Stimulated activated CD4-positive, alpha-beta T cell treated with anti-CD3 and anti-CD28 coated beads, Interleukin-12 subunit alpha, Interleukin-12 subunit beta, amount 100 ng/mL, for 4 hours (primary cell): ENCODE results near the gene EGR4.
A peak's percentile ranks its signal among the peaks of the same experiment; 100 is the strongest.

ENCODE experiments used
- DNase-seq: peaks from one replicate; pipeline ENCODE4 v3.0.0-alpha.2; 2020

EGR4 gene

DNA sequence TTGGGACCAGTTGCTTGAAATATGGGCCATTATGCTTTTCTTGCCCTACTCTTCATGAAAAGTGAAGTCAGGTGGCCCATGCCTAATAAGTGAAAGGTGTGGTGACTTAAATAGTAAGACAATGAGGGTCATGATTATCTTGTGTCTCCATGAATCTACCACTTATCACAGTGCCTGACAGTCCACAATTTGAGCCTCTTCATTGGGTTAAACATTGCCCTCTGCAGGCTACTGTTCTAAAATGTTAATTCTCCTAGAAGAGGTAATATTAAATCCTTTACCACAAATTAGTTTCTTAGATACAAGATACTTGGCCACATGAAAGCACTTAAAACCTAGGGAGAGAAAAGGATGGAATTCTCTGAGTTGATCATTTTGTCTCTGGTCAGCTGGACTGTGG lies 4.0 kb downstream of the EGR4 start:
- DNase-seq, result no peak

DNA sequence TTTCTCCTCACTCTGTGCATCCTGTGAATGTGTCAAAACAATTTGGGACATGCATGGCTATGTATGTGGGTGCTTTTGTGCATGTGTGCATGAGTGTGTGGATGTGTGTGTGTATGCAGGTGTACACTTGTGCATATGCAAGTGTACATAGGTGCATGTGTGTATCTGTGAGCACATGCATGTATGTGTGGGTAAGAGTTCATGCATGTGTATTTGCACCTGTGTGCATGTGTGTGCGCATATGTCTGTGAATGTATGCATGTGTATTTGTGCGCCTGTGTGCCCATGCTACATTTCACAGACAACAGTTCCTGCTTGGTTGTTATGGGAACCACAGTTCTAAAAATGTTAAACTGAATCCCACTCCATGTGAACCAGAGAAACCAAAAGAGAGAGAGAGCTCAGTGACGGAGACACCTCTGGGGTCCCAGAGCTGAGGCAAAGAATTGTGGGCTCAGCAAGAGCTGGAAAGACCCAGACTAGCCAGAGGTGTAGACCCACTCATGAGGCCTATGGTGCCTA lies 7.2 kb downstream of the EGR4 start:
- no peak for DNase-seq

DNA sequence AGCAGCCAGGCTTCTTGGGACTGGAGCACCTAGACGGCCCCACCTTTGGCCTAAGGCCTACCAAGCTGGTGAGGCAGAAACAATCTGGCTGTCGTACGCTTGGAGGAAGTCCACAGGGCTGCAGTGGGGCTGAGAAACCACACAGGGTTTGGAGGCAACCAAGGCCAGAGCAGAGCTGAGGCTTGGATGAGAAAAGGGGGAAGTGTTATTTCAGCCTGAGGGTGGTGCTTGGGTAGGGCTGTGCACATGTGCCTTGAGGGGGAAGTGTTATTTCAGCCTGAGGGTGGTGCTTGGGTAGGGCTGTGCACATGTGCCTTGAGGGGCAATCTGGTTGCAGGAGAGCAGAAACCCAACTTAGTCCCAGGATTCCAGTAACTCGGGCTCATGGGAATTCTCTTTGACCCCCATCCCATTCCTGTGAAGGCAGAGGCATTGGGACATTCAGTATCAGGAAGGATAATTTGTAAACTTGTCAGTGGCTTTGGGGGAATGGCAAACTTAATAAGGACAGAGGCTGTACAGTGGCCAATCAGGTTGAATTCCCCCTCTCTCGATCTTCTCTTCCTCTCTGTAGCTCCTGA lies 8.1 kb downstream of the EGR4 start:
- no peak for DNase-seq

DNA sequence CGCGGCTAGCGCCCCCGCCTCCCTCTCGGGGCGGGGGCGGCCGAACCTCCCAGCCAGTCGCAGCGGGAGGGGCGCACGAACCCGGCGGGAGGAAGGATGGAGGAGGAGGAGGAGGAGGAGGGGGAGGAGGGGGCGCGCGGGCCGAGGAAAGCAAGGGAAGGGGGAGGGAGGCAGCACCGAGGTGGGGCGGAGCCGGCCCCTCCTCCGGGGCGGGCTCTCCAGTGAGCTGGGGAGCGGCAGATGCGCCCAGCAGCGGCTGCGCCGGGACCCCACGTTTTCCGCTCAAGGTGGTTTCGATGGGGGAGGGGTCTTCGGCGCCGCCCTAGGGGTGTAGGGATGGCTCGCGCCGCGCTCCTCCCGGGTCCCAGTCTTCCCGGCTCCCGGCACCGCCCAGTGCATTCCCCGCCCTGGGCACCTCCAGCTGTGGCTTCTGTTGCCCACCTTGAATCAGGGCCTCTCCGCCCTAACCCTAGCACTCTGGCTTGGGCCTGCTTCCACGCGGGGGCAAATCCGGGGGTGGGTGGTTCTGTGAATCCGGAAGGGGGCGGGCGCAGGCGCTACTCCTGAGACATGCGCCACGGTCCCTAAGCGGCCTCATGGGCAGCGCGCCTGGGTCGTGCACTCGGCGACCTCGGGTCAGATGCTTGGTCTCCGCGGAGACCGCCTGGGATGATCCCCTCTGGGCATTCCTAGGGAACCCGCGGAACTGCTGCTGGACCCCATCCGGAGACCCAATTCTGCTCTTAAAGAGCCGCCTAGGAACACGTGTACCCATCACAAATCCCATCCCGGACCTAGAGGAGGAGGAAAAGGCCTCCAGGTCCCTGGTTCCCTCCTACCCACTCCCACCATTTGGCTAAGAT lies 8.8 kb downstream of the EGR4 start, which contains the start of gene FBXO41:
TSS of gene FBXO41 (minus strand) at position 183 of the 863 bp plus-strand sequence. CDS start 14,848 bp downstream, outside the sequence.
- peak; percentile 79 for DNase-seq

DNA sequence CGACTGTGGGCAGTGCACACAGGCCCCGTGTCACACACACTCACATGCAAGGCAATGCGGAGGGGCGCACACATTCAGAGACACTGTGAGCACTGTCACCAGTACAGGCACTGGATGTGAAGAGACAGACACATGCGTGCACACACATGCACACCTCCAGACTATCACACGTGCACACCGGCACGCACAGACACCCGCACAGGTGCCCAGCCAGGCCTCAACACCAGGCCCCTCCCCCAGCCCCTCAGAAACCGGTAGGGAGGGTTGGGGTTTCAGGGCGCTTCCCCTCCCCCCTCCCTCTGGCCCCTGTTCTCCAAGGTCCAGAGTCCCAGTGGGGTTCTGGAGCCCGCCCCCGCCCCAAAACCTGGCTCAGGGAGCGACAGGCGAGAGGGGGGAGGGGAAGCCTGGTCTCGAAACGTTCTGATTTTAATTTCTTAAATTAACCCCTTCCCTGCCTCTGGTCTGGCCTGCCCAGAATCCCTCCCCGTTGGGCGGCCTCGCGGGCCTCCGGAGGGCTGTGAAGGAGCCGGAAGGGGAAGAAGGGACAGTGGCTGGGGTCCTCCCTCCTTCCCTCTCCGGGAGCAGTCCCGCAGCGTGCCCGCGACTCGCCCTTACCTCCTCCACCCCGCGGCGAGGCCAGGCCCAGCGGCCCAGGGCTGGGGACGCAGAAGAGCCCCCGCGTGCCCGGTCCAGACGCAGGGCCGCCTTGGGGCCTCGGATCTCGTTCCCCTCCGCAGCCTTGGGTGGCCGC lies 9.6 kb downstream of the EGR4 start:
- DNase-seq, result peak; percentile 18

DNA sequence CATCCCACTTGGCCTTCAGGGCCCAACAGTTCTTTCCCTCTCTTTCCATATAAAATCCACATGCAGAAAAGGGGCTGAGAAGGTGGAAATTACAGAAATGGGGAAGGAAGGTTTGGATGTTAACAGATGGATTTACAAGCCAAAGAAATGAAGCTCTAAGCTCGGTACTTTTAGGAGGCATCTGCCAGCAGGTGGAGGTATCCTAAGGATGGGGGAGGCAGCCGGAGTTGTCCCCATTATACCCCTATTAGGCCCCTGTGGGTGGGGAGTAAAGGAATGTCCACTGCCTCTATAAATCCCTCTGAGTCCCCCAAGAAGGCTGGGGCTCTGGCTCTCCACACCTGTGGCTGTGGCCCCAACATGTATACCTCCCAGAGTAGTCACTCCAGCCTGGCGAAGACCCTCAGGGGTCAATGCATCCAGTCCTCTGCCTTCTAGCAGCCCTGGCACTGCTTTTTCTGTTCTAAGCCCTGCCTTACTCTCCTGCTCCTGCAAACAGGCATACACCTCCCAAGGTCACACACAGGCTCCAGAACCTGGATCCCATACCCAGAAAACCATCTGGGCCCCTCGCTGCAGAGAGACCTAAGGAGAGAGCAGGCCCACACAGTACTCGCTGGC lies 10.3 kb downstream of the EGR4 start:
- DNase-seq, result no peak

DNA sequence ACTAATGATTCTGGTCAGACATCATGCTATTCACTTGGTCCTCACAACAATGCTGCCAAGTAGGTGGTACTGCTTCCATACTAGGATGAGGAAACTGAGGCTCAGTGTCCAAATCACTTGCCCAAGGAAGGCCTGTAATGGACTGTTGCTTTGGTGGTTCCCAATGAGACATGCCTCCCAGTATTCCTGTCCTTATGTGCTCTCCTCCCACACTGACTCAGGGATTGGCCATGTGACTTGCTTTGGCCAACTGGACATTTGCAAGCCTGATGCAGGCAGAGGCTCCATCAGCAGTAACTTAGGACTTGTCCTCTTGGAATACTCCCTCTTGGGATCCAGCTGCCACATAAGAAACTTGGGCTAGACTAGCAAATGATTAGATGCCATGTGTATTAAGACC lies 12.1 kb downstream of the EGR4 start:
- no peak for DNase-seq

DNA sequence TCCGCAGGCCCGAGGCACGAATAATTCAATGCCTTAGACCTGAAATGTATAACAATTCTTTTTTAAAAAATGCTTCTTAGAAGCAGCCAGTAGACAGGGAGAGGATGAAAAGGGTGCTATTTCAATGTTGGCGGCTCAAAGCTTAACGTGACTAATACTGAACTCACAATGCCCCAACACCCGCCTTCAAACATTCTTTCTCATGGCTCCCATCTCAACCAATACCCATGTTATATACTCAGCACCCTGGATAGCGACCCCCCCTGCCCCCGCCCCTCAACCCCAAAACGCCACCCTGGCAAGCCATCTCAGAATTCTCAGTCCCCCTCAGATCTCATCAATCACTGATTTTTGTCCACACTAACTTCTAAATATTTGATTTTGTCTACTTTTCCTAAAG lies 13.5 kb downstream of the EGR4 start:
- DNase-seq, result no peak

DNA sequence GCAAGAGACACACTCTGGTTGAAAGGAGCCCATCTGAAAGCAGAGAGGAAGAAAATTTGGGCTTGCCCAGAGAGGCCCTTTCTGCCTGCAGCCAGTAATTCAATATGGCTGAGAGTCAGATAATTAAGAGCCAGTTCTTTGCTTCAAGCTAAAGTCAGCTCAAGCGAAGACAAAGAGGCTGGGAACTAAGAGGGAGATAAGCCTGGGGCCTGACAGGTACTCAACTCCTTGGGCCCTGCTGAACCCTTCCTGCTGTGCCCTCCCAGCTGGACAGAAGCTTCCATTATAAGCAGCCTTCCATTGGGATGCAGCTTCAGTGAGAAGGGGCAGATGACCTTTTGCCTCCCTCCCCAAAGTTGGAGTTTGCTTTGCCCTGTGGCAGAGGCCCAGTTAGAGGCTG lies 21.1 kb downstream of the EGR4 start:
- no peak for DNase-seq

DNA sequence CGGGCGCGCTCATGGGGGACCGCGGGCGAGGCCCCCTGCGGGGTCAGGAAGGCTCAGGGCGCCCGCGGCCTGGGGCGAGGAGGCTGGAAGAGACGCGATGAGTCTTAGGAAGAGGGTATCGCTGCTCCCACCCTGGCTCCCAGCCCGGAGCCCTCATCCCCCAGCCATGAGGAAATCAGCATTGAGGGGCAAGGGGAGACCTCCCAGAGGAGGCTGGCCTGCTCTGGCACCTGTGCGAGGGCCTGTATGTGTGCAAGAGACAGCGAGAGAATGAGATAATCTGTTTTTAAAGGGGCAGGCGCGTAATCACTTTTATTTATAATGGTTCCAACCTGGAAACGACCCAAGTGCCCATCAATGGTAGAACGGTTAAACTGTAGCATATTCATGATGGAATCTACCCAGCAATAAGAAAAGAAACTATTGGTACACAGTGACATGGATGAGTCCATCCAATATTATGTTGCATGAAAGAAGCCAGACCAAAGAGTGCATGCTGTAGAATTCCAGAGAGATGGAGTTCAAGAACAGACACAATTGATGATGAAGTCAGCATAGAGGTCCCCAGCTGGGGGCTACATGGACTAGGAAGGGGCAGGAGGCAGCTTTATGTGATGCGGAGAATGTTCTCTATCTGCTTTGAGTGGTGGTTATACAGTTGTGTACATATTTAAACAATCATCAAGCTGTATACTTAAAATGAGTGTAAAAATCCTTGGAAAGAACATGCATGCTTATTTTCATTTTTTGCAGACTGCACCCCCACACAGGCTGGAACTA lies 23.5 kb downstream of the EGR4 start:
- DNase-seq, result no peak

DNA sequence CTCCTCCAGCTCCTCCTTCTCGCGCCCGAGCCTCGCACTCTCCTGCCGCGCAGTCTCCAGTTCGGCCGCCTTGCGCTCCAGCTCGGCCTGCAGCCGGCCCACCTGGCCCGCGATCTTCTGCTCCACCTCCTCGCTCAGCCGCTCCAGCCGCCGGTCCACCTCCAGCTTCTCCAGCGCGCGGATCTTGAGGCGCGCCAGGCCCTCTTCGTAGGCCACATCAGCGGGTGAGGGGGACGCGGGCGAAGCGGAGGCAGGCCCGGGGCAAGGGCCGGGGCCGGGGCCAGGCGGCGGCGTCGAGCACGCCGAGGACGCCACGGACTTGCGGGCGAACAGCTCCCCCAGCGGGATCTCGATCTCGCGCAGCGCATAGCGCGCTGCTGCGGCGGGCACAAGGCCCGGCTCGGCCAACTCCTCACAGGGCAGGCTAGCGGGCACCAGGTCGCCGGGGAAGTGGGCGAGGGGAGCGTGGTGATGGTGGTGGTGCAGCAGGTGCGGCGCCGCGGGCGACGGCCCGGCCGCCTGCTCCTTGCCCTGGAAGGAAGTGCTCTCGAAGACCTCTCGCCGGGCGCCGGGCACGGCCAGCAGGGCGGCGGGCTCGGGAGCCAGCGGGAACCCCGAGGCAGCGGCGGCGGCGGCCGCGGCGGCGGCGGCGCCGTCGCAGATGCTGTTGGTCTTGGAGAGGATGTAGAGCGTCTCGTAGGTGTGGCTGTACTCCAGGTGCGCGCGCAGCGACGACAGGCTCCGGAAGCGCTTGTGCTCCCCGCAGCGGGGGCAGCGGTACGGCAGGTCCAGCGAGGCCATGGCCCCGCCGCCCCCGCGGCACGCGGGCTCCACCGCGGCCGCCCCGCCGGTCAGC lies 24.3 kb downstream of the EGR4 start:
- peak; percentile 63 for DNase-seq

DNA sequence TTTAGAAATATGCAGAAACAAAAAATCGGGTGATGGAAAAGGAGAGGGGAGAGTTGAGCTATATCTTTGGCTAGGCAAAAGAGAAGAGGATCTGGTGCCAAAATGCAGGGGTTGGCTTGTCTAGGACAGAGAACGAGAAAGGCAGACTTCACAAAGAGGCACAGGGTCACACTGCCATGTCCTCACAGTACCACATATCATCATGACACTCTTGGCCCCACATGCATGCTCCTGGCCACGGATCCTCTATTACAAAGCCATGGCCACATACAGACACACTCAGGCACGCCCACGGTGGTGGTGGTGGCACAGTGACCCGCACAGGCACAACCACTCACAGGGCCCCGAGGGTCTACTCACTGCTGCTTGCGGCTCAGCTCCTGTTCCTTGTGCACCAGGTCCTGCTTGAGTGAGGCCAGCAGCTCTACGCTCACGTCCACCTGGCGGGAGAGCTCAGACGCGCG lies 24.9 kb downstream of the EGR4 start:
- DNase-seq, result no peak

DNA sequence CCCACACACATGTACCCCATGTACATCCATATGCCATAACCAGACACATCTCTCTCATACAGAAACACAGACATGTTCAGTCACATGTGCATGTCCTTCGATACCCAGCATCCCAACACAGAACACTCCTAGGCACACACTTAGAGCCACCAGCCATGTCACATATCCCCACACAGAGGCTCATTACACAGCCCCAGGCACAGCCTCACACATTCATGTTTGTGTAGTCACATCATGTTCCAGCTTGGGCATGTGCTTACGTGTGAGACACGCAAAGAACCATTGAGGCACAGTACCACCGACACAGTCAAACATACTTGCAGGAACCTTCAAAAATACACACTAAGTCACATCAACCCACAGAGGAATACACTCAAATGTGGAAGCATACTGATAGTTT lies 26.3 kb downstream of the EGR4 start:
- DNase-seq, result no peak

DNA sequence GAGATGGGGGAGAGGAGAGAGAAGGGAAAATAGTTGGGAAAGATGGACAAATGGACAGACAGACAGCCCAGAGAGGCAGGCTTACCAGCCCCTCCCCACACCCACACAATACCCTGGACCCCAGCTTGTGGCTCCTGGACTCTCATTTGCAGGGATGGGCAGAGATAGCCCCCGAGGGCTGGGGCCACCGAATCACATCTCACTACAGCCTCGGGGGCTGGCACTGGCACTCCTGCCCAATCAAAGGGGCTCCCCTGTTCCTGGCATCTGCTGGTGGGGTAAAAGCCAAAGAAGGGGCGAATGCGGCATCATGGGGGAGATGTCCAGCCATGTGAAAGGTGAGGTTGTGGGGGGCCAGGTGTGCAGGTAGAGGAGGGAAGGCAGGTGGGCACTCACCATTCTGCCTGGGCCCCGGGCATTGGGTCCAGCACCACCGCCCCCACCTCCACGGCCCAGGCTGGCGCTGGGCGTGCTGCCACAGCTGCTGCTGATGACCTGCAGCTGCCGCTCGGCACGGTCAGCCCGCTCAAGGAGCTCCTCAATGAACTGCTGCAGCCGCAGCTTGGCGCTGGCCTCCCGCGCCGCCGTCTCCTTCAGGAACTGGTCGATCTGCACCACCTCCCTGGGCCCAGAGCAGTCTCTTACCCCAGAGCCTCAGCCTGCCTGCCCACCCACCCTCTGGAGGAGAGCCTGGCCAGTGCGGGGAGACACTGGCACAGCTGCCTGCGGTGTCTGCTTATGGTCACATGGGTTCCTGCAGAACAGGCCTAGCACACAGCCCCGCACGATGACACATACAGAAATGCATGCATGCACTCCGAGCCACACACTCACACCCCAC lies 27.1 kb downstream of the EGR4 start:
- no peak for DNase-seq

DNA sequence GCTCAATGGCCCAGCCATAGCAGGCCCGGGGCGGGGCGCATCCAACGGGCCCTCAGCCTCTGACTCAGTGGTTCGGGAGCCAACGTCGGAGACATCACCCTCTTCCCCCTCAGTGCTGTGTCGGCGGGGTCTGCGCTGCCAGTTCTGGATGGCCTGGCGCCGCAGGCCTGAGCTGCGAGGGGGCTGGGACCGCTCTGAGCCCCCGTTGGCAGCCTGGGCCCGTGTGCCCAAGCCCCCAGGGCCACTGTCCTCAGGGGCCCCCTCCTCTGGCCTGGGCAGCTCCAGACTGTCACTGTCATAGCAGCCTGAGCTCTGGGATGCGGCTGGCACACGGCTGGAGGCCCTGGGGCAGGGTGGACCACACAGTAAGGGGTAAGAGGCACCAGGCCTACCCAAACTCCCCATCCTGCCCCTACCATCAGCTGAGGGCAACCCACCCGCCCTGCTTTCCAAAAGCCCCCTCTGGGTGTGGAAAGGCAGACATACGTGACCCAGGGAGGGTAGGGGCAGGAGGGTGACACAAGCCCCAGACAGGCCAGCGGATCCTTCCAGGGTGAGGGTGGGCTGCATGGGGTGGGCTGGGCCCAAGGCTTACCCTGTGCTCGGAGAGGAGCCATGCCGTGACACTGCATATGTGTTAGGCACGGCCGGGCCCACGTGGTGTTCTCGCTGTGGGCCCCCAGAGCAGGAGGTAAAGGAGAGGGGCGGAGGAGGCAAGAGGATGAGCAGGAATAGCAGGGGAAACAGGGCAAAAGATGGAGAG lies 27.9 kb downstream of the EGR4 start:
- DNase-seq, result no peak

DNA sequence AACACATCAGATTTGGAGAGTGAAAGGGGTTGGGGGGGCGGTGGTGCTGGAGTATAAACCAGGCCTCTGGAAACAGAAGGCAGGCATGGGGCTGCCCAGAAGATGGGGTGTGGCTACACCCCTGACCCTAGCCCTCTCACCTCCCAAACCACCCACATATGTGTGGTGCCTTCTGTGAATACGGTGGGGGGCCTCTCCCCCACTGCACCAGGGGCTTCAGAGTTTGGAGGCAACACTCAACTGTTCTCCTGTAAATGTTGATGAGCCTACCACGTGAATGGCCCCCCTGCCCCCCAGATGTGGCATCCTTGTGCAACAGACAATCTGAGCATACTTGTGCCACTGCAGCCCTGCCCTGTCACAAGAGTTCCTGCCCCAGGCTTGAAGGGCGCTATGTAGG lies 28.6 kb downstream of the EGR4 start:
- no peak for DNase-seq

DNA sequence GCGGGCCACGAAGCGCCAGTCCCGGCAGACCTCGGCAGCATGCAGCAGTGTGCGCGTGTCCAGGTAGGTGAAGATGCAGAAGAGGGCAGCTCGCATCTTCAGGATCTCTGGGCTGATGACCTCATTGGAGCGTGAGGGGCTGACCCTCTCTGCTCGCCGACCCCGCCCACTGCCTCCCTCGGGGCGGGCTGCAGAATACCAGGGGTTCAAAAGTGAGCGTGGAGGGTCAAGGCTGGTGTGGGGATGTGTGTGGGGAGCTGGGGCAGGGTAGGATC lies 29.1 kb downstream of the EGR4 start:
- no peak for DNase-seq

DNA sequence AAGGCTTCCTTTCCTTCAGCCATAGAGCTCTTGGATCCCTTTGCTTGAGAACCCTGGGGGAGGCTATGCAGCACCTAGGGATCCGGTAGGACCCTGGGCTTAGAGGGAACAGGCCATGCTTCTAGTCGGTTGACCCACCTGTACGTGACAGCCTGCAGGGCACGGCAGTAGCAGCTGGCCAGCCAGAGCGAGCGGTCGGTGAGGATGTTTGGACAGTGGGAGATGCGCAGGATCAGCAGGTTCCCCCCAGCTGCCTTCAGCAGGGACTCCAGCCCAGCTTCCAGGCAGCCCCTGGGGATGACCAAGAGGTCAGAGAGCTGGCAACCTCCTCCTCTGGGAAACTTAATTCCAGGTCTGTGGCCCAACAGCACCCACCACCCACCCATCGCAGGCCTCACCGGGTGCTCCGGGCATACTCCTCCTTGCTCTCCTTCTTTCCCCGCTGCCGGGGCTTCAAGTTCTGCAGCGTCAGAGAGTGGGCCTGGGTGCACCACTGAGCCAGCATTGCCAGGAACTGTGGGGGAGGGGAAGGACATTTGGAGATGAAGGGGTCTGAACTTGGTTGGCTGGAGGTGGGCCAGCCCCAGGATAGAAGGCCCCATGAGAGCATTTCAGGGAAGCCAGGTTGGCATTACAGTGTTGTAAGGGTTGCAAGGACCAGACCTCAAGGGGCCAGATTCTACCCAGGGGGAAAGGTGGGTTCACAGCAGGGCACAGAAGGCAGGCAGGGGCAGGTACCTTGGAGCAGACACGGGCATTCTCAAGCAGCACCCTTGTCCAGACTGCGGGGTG lies 29.6 kb downstream of the EGR4 start:
- DNase-seq, result no peak
